DND-41 (cell line): Measurements from ENCODE around the gene ADM2.
A peak's percentile ranks its signal among the peaks of the same experiment; 100 is the strongest.

Experiments used
- ATAC-seq: fragments of 200-7000 bp; cut with Tn5 transposase; 3 replicates; pipeline ENCODE4 v1.9.1; 2021; ENCODE audit warnings: low read depth; ENCODE audit not compliant: insufficient read depth
- DNase-seq: peaks from one replicate; pipeline ENCODE4 v3.0.0-alpha.2; 2020
- H2AFZ ChIP-seq: 2 replicates; pipeline ENCODE4 v1.6.0; 2012; ENCODE audit warnings: low read depth, low read length
- H3K27ac ChIP-seq: 2 replicates; pipeline ENCODE4 v1.5.1; 2012; ENCODE audit warnings: low read length, inconsistent platforms
- H3K27me3 ChIP-seq: fragments of 200-600 bp; sonication (generic); 2 replicates; pipeline ENCODE4 v1.6.0; 2012; ENCODE audit warnings: low read length, mild to moderate bottlenecking, inconsistent platforms; ENCODE audit not compliant: insufficient read depth, poor library complexity
- H3K36me3 ChIP-seq: 2 replicates; pipeline ENCODE4 v1.5.1; 2012; ENCODE audit warnings: low read length, inconsistent platforms; ENCODE audit not compliant: insufficient read depth
- H3K4me1 ChIP-seq: 2 replicates; pipeline ENCODE4 v1.5.1; 2012; ENCODE audit warnings: mild to moderate bottlenecking, low read length; ENCODE audit not compliant: insufficient read depth
- H3K4me2 ChIP-seq: 2 replicates; pipeline ENCODE4 v1.6.0; 2012; ENCODE audit warnings: mild to moderate bottlenecking, moderate library complexity, low read length, inconsistent platforms; ENCODE audit not compliant: insufficient read depth
- H3K4me3 ChIP-seq, 2 experiments: fragments of 200-600 bp in 1 of 2; shearing (Covaris generic) in 1 of 2; 2 replicates each; pipeline ENCODE4 v1.5.1; 2012 to 2016; ENCODE audit warnings: inconsistent platforms in 2 of 2, low read length in 2 of 2, mild to moderate bottlenecking in 2 of 2, low read depth in 1 of 2, moderate library complexity in 1 of 2
- H3K79me2 ChIP-seq: 2 replicates; pipeline ENCODE4 v1.6.0; 2012; ENCODE audit warnings: low read length, inconsistent platforms; ENCODE audit not compliant: insufficient read depth
- H3K9ac ChIP-seq: 2 replicates; pipeline ENCODE4 v1.6.0; 2012; ENCODE audit warnings: low read depth, mild to moderate bottlenecking, inconsistent platforms, low read length, moderate library complexity
- H3K9me3 ChIP-seq: 2 replicates; pipeline ENCODE4 v1.5.1; 2012; ENCODE audit warnings: low read length, moderate library complexity, mild to moderate bottlenecking, inconsistent platforms; ENCODE audit not compliant: insufficient read depth, severe bottlenecking
- H4K20me1 ChIP-seq: 2 replicates; pipeline ENCODE4 v1.6.0; 2012; ENCODE audit warnings: low read length; ENCODE audit not compliant: insufficient read depth
- EZH2 ChIP-seq: IDR thresholded peaks from 3 replicates; pipeline ENCODE4 v1.6.1; 2012; ENCODE audit warnings: borderline replicate concordance, low read depth, mild to moderate bottlenecking, moderate library complexity, low read length, inconsistent platforms; ENCODE audit not compliant: severe bottlenecking
- TF ChIP-seq, protein P1 (sequence below): IDR thresholded peaks from 2 replicates; pipeline ENCODE4 v1.5.1; 2012; ENCODE audit warnings: borderline replicate concordance, low read length, moderate library complexity, mild to moderate bottlenecking; ENCODE audit not compliant: poor library complexity, severe bottlenecking; ENCODE audit errors: extremely low read depth

ADM2 gene

DNA sequence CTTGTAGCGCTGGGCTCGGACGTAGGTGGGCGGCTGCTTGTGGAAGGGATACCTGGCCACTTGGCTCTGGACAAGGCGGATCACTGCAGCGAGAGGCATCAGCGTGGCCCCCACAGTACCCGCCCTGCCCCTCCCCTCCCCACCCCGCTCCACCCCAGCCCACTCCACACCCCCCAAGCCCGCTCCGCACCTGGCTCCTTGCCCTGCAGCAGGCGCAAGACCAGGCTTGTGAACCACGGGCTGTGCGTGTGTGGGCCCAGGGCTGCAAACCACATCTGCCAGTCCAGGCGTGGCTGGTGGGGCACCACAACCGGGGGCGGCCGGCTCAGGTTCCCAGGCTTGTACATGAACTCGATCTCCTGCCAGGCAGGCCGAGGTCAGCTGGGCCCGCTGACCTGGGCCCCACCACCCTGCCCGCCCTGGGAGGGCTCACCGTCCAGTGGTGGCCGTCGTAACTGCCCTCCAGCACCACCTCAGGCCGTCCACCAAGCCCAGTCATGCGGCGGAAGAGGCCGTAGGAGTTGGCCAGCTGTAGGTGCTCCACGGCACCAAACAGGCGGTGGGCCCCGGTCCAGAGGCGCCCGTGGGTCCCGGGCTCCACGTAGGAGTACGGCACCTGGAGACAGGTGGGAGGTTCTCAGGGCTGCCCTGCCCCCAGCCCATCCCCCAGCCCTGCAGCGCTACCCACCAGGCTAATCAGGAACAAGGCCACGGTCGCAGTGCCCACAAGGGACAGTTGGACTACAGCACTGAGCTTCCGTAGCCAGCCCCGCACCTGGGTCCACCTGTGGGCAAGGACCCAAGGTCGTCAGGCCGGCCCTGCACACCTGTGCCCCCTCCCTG lies 23.2 kb downstream of the ADM2 start:
- ATAC-seq (no peak), DNase-seq (peak; percentile 46)
- Histone ChIP-seq H2AFZ (no peak overlapping the region), H3K4me1 (peaks cover 36% of the 10 kb centered on the region), H4K20me1 (peaks cover 23% of the 10 kb centered on the region), H3K4me2 (peak overlapping the region; percentile 99), H3K4me3 (no peak overlapping the region), H3K27ac (peak overlapping the region; percentile 65), H3K27me3 (no peaks in the 10 kb centered on the region), H3K9me3 (no peaks in the 10 kb centered on the region), H3K79me2 (peaks cover 45% of the 10 kb centered on the region), H3K36me3 (peaks cover 42% of the 10 kb centered on the region), H3K9ac (peak overlapping the region; percentile 87; the same call in 1 of the 2 replicates)
- no peak for TF ChIP-seq EZH2
- TF ChIP-seq, protein P1, sequence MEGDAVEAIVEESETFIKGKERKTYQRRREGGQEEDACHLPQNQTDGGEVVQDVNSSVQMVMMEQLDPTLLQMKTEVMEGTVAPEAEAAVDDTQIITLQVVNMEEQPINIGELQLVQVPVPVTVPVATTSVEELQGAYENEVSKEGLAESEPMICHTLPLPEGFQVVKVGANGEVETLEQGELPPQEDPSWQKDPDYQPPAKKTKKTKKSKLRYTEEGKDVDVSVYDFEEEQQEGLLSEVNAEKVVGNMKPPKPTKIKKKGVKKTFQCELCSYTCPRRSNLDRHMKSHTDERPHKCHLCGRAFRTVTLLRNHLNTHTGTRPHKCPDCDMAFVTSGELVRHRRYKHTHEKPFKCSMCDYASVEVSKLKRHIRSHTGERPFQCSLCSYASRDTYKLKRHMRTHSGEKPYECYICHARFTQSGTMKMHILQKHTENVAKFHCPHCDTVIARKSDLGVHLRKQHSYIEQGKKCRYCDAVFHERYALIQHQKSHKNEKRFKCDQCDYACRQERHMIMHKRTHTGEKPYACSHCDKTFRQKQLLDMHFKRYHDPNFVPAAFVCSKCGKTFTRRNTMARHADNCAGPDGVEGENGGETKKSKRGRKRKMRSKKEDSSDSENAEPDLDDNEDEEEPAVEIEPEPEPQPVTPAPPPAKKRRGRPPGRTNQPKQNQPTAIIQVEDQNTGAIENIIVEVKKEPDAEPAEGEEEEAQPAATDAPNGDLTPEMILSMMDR = no peak

DNA sequence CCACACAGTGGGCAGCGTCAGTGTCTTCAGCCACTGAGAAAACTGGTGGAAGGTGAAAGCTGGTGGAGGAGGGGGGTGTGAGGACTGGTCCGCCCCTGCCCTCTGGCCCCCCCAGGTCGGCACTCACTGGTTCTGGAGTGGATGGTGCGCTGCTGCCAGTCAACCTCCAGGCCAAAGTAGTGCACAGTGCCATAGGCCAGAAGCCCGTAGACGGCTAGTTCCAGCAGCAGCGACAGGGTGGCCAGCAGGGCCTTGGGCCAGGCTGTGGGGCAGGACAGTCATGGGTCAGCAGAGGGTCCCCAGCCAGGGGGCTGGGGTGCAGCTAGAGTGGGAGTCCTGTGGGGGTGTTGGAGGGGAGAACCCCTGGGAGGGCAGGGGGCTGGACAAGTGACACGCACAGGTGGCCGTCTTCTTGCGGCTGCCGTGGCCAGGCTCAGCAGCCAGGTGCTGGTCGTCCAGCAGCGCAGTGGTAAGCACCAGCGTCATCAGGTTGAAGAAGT lies 24.0 kb downstream of the ADM2 start:
- Histone ChIP-seq H3K4me1 (peaks cover 43% of the 10 kb centered on the region), H3K4me2 (peak overlapping the region; percentile 99), H3K36me3 (peaks cover 45% of the 10 kb centered on the region), H3K27ac (peak overlapping the region; percentile 65), H3K4me3 (peak overlapping the region in 1 of 2 experiments; percentile 93; a peak in 2 of 4 replicates), H3K9me3 (no peaks in the 10 kb centered on the region), H3K9ac (peak overlapping the region; percentile 87), H2AFZ (no peak overlapping the region), H3K79me2 (peaks cover 53% of the 10 kb centered on the region), H3K27me3 (no peaks in the 10 kb centered on the region), H4K20me1 (peaks cover 24% of the 10 kb centered on the region)
- ATAC-seq (no peak), DNase-seq (no peak)
- TF ChIP-seq, protein P1 = no peak
- no peak for TF ChIP-seq EZH2

DNA sequence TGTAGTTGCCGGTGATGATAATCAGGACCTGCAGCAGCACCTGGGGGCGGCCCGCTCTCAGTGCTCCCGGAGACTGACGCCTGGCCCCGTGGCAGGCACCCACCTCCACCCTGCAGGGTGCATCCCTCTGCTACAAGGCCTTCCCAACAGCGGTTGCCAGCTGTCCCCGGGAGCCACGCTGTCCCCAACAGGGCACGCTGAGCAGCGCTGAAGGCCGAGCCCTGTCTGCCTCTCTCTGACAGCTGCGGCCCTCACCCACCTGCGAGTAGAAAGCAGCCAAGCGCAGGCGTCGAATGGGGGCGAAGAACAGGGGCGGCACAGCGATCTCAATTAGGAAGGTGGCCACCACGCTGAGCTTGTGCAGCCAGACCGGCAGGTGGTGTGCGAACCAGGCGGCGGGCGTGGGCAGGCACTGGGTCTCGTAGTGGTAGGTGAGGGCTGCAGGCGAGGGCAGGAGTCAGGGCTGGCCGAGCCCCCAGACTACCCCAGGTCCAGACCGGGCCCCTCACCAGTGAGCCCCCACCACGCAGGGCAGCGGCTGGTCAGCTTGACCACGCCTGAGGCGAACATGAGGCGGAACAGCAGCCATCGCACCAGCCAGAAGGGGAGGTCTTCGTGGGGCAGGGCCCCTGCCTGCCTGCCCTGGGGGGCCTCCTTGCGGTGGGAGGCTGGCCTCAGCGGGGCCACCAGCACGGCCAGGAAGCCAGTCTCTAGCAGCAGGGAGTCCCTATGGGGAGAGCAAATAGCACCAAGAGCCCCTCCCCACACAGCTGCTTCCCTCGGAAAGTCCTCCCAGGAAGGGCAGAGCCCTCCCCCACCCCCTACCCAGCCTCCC lies 24.6 kb downstream of the ADM2 start:
- no peaks in the 10 kb centered on the region for H3K9me3 ChIP-seq
- H3K36me3 ChIP-seq = peaks cover 48% of the 10 kb centered on the region
- H3K4me2 ChIP-seq = peak overlapping the region; percentile 99
- H3K79me2 ChIP-seq = peaks cover 60% of the 10 kb centered on the region
- TF ChIP-seq, protein P1 = no peak
- no peak for TF ChIP-seq EZH2
- H4K20me1 ChIP-seq = peaks cover 24% of the 10 kb centered on the region
- DNase-seq (peak; percentile 30), ATAC-seq (no peak)
- peak overlapping the region; percentile 97 for H3K27ac ChIP-seq
- peaks cover 46% of the 10 kb centered on the region for H3K4me1 ChIP-seq
- H3K9ac ChIP-seq = peak overlapping the region; percentile 87
- no peaks in the 10 kb centered on the region for H3K27me3 ChIP-seq
- peak overlapping the region; percentile 93 to 98; a peak in 3 of 4 replicates for H3K4me3 ChIP-seq
- H2AFZ ChIP-seq = no peak overlapping the region
